ENCODE measurements around the gene EEF2. TPM values are rescaled to one million over a fixed set of nuclear protein-coding genes. Genes with fewer than 3 reads are reported as not detected.
"Not testable (repeated sequence)": the region's sequence is repeated elsewhere in the genome, so short reads cannot be mapped to it uniquely, and the experiment has no call there.

Gene EEF2
- total and polyA plus RNA-seq, 8 donors = 1,467 to 2,064 (median 1,800) TPM

DNA sequence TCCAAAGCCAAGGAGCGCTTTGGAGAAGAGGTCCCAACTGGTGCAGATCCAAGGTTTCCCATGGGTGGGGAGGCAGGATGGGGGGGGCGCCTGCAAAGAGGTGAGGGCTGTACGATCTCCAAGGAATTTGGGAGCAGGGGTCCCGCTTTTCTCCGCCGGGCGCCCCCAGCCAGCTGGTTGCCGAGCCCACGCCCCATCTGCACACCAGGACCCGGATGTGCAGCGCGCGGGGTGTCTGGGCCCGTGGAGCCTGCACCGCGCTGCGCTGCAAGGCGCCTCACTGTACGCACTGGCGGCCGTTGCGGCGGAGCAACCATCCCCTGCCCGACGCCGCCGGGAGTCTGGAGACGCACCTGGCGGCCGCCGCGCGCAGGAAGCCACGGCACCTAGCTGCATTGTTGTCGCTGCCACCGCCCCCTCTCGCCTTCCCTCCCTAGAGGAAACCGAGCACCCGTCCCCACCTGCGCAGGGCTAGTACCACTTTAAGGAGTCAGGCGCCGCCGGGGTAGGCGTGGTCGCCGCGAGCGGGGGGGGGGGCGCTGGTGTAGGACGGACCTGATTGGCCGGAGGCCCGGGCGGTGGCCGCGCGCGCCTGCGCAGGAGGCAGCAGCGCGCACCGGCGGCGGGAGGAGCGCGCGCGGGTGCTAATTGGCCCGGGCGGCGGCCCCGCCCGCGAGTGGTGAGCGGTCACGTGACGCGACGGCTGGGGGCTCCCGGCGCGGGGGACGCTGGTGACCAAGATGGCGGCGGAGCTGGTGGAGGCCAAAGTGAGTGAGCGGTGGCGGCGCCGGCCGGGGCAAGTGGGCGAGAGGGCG lies 22.0 kb upstream of the EEF2 start, which contains the start of gene PIAS4:
Gene PIAS4 (plus strand): TSS at position 716 of the 815 bp plus-strand sequence. CDS start 25 bp downstream, at position 741.
- Histone ChIP-seq H3K27me3 (no peaks in the 10 kb centered on the region), H3K9me3 (no peaks in the 10 kb centered on the region), H3K27ac (peak within 1 kb of the TSS; percentile 82), H3K36me3 (peaks cover 0 to 11% of the 10 kb centered on the region in 2 donors), H3K4me3 (peak within 1 kb of the TSS; percentile 75 to 97), H3K4me1 (peaks cover 11 to 45% of the 10 kb centered on the region in 2 donors)
- intact Hi-C loops (cut with DNase I) = no loop called here
- TF ChIP-seq CTCF (IDR thresholded peaks at IDR 0.05) = peak in 1 of 2 donors; percentile 16
- DNase-seq (peak; percentile 95 to 98 (median 98)), ATAC-seq (peak; percentile 97)

- H3K27me3 ChIP-seq; ATAC-seq; H3K9me3 ChIP-seq; DNase-seq; H3K36me3 ChIP-seq; intact Hi-C loops (cut with DNase I); H3K4me3 ChIP-seq; H3K27ac ChIP-seq: not testable (repeated sequence)
- H3K4me1 ChIP-seq = peaks cover 11 to 36% of the 10 kb centered on the region in 2 donors
Measured at GRCh38 chr19:4005436-4005835, 20.2 kb upstream of the EEF2 start.

DNA sequence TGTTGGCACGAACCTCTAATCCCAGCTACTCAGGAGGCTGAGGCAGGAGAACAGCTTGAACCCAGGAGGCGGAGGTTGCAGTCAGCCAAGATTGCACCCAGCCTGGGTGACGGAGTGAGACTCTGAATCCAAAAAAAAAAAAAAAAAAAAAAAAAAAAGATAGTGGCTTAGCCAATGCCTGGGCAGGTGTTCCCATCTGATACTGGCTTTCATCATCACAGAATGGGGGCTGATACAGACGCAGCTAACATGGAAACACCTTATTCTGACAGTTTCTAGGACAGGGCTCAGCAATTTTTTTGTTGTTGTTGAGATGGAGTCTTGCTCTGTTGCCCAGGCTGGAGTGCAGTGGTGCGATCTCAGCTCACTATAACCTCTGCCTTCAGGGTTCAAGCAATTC lies 15.5 kb upstream of the EEF2 start:
- H3K4me1 ChIP-seq; intact Hi-C loops (cut with DNase I); DNase-seq; H3K9me3 ChIP-seq; H3K27me3 ChIP-seq; H3K4me3 ChIP-seq; H3K36me3 ChIP-seq; H3K27ac ChIP-seq; ATAC-seq: not testable (repeated sequence)

GRCh38 chr19:3998667-3999412 lies 13.6 kb upstream of the EEF2 start:
- H3K27ac ChIP-seq; intact Hi-C loops (cut with DNase I); H3K36me3 ChIP-seq; H3K4me3 ChIP-seq; H3K9me3 ChIP-seq; H3K4me1 ChIP-seq; H3K27me3 ChIP-seq; ATAC-seq: not testable (repeated sequence)
- peak in 1 of 4 donors; percentile 55 for DNase-seq

- no peak for TF ChIP-seq CTCF (IDR thresholded peaks at IDR 0.05)
Measured at GRCh38 chr19:3995607-3996006, 10.3 kb upstream of the EEF2 start.

GRCh38 chr19:3990815-3991117 lies 5.5 kb upstream of the EEF2 start:
- H3K4me3 ChIP-seq = no peak overlapping the region
- H3K36me3 ChIP-seq = no peaks in the 10 kb centered on the region
- intact Hi-C loops (cut with DNase I) = no loop called here
- ATAC-seq (no peak), DNase-seq (no peak)
- H3K9me3 ChIP-seq = no peaks in the 10 kb centered on the region
- H3K27me3 ChIP-seq = no peaks in the 10 kb centered on the region
- no peak for TF ChIP-seq CTCF (IDR thresholded peaks at IDR 0.05)
- no peak overlapping the region for H3K27ac ChIP-seq
- peaks cover 14 to 26% of the 10 kb centered on the region in 2 donors for H3K4me1 ChIP-seq

More at GRCh38 chr19:3995607-3996006, 10.3 kb upstream of the EEF2 start:
- Histone ChIP-seq H3K9me3 (no peaks in the 10 kb centered on the region), H3K27ac (no peak overlapping the region), H3K4me1 (no peaks in the 10 kb centered on the region), H3K4me3 (no peak overlapping the region), H3K36me3 (no peaks in the 10 kb centered on the region), H3K27me3 (no peaks in the 10 kb centered on the region)
- DNase-seq = no peak
- intact Hi-C loops (cut with DNase I) = no loop called here
- no peak for ATAC-seq

Measured in left lung (tissue), 10 donors.